ENCODE measurements around the gene MDM1.

DNA sequence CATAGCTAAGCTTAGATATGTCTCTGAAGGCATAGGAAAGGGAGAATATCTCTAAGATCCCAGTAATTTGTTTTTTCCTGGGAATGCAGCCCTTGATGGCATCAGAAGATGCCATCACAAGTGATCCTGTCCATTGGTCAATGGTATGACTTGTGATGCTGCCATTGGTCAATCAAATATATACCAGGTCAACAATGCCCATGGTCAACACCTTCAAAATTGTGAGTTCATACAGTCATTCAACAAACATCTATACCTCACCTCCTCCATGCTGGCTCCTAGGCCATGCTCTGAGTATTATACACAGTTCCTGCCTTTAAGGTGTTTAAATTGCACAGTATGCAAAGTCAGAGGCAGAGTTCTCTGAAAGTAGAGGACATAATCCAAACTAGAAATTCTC, 59.4 kb downstream of the MDM1 start:
- TF ChIP-seq, protein P1, sequence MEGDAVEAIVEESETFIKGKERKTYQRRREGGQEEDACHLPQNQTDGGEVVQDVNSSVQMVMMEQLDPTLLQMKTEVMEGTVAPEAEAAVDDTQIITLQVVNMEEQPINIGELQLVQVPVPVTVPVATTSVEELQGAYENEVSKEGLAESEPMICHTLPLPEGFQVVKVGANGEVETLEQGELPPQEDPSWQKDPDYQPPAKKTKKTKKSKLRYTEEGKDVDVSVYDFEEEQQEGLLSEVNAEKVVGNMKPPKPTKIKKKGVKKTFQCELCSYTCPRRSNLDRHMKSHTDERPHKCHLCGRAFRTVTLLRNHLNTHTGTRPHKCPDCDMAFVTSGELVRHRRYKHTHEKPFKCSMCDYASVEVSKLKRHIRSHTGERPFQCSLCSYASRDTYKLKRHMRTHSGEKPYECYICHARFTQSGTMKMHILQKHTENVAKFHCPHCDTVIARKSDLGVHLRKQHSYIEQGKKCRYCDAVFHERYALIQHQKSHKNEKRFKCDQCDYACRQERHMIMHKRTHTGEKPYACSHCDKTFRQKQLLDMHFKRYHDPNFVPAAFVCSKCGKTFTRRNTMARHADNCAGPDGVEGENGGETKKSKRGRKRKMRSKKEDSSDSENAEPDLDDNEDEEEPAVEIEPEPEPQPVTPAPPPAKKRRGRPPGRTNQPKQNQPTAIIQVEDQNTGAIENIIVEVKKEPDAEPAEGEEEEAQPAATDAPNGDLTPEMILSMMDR (conservative IDR thresholded peaks at IDR 0.05 in 1 of 2, IDR thresholded peaks at IDR 0.05 in 1 of 2; ENCODE audit: extremely low read depth in 1 of 2, insufficient read depth in 1 of 2, low read depth in 1 of 2, low read length in 2 of 2): no peak
- TF ChIP-seq EZH2 (IDR thresholded peaks at IDR 0.05; ENCODE audit: borderline replicate concordance, low read length): no peak

All from mammary epithelial cell (primary cell).